T-helper 22 cell (primary cell): ENCODE measurements around the gene PAK5.

Source experiments
- DNase-seq: peaks from one replicate; pipeline ENCODE4 v3.0.0-alpha.2; 2020; ENCODE audit warnings: low read depth

PAK5 gene

DNA sequence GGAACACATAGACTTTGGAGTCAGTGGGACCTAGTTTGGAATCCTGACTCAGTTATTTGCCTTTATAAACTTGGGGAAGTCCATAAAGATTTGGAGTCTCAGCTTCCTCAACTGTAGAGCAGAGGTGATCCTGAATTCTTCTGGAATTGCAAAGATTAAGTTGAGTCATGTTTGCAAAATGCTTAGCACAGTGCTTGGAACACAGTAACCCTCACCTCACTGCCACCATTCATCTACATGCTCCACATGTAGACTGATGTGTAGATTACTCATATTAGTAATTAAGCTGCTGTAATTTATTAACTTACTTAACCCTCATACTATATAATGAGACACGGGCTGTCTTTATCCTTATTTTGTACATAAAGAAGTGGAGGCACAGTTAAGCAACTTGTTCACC lies 263.0 kb downstream of the PAK5 start:
- no peak for DNase-seq

GRCh38 chr20:9574776-9575175 lies 264.1 kb downstream of the PAK5 start:
- no peak for DNase-seq

- no peak for DNase-seq
These were observed 264.7 kb downstream of the PAK5 start for GRCh38 chr20:9574181-9574580.

- no peak for DNase-seq
These were observed 265.3 kb downstream of the PAK5 start for GRCh38 chr20:9573335-9574151.

DNA sequence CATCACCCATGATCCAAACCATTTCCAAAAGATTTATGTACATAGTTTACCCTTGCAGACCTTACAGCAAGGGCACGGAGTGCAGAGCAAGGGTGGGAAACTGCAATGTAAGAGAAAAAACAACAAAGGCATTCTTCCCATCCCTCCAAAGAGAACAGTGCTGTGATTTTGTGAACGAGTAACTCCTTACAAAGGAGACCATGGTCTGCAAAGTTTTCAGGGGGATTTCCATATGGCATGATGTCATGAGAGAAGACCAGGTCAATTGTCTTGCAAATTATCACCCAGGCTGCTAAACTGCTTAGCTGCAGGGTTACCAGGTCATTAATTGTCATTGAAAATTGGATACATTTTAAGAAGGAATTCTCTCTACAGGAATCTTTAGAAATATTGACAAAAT lies 266.2 kb downstream of the PAK5 start:
- DNase-seq, result no peak

- DNase-seq, result no peak
These were observed 267.1 kb downstream of the PAK5 start for GRCh38 chr20:9571783-9572182.

DNA sequence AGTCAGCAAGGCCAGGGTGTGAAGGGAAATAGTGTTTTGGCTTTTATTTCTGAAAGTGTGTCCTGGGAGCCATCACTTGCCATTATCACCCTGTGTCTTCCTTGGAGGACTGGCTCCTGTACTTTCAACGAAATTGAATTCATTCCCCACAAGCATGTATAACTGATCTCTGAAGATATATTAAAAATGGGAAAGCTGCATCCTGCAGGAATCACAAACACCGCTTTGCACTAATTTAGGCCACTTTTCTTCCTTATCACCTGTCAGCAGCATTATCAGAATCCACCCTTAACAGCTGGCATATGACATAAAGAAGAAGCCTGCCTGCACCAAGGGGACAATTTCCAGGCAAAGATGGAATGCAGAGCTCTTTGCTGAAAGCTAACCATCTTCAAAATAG lies 268.3 kb downstream of the PAK5 start:
- DNase-seq, result no peak

- no peak for DNase-seq
These were observed 271.9 kb downstream of the PAK5 start for GRCh38 chr20:9566977-9567376.

- no peak for DNase-seq
These were observed 272.8 kb downstream of the PAK5 start for GRCh38 chr20:9565910-9566550.

DNA sequence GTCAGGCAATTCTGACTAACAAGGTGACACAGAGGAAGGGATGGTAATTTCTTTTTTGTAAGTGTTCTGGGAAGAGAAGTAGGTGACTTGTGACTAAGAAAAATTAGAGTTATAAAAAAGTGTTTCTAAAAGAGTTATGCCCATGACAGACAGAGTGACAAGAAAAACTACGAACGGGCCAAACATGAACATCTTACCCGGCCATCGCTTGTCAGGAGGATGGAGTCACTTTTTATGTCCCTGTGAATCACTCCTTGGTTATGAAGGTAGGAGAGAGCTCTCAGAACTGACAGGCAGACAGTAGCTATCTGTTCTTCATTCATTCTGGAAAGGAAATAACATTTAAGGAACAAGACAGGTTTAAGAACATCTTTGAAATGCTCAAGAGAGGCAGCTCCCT lies 281.5 kb downstream of the PAK5 start:
- no peak for DNase-seq

- no peak for DNase-seq
These were observed 283.1 kb downstream of the PAK5 start for GRCh38 chr20:9555781-9556180.

- DNase-seq, result no peak
These were observed 286.9 kb downstream of the PAK5 start for GRCh38 chr20:9551808-9552550.

DNA sequence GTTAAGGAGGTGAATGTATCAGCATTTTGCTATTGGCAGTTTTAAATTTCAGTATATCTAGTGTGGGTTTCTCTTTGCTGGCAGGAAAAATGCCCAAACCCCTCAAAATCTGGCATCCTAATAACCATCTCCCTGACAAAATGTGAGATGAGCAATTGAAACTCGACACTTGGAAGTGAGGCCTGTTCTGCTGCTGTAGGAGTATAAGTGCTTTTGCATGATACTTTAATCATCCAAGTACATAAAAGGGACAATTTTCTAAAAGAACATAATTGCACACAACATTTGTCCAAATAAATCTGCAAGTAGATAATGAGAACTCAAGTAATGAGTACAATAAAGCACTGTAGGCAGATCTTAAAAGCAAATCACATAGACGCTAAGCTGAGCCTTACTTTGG lies 288.0 kb downstream of the PAK5 start:
- no peak for DNase-seq

DNA sequence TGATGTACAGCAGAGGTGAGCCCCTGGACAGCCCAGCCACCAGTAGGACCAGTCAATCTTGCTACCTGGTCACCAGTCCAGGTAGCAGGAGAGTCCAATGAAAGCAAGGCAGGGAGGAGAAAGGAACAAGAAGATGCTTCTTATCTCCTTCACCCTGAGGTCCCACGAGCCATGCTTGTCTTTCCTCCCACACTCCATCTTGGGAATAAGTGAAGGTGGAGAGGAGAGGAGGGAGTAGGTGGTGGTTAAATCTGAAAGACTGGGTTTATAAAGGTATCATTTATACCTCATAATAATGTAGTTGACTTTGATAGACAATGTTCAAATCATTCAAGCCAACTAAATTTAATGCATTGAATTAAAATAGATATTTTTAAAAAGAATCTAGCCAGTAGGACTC lies 288.6 kb downstream of the PAK5 start:
- no peak for DNase-seq

DNA sequence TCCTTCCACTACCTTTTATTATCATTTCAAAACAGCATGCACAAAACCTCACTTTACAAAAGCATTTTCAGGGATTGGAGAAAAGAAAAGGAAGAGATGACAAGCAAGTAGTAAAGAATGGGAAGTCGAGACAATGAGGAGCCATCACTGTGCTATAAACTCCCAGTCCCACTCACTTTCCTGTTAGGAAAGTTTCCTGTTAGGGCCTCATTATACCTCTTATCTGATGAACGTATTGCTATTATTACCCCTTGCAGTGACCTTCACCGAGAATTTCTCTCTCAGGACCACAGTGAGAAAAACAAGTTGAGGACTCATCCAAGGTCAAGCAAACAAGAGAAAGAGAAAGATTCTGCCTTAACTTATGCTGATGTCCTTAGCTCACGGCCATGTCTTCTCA lies 295.7 kb downstream of the PAK5 start:
- DNase-seq, result no peak

DNA sequence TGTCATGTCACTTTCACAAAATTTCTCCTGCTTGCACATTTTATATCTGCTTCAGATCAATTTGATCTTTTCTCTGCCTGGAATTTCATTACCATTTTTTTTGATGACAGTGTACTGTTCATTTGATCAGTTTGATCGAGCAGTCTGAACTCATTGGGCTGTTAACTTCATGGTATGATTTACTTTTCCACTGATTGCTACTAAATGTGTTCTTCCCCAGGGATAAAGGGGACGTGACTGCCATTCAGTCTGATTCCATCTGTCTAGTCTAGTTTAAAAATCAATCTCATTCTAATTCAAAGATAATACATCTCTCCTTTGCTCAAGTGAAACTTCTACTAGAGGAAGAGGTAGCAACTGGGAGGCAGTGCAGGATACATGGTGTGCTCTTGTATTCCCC lies 303.4 kb downstream of the PAK5 start:
- DNase-seq, result no peak

DNA sequence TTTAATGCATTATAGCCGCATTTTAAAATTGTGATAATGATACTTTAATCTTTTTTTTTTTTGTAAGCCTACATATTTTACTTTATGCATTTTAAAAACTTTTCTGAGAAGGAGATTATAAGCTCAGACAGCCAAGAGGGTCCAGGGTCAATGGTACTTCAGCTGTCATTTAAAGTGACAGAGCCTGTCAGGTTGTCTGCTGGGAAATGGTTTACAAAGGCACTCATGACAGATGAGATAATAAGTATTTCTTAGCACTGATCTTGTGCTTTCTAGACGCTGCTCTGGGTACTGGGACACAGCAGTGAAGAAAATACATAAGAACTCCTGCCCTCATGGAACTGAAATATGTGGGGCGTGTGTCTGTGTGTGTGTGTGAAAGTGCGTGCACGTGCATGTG lies 304.9 kb downstream of the PAK5 start:
- DNase-seq, result no peak

- no peak for DNase-seq
These were observed 306.6 kb downstream of the PAK5 start for GRCh38 chr20:9532069-9532838.

DNA sequence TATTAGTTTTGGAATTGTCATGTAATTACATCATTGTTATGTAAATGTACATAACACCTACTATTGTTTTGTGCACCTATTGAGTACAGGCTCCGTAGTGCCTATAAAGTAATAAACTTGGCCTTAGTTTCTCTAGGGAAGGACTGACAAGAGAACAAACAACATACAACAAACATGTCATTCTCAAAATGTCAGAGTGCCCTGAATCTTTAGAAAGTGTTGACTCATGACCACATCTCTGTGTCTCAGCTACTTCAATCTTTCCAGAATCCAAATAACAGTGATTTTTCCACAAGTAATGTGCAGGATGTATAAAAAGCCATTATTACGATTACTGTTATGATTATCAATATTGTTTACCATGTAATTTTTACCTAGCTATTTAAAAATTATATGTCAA lies 307.3 kb downstream of the PAK5 start:
- no peak for DNase-seq

GRCh38 chr20:9523636-9524035 lies 315.2 kb downstream of the PAK5 start:
- no peak for DNase-seq

GRCh38 chr20:9520086-9520485 lies 318.8 kb downstream of the PAK5 start:
- DNase-seq, result no peak

- DNase-seq, result no peak
These were observed 320.2 kb downstream of the PAK5 start for GRCh38 chr20:9518576-9519175.
